ENCODE results near the gene UBE2H. TPM values are rescaled to one million over a fixed set of nuclear protein-coding genes. Genes with fewer than 3 reads are reported as not detected.

UBE2H gene
- total RNA-seq, 1 donor from 2014 or later, result 68.5 TPM

DNA sequence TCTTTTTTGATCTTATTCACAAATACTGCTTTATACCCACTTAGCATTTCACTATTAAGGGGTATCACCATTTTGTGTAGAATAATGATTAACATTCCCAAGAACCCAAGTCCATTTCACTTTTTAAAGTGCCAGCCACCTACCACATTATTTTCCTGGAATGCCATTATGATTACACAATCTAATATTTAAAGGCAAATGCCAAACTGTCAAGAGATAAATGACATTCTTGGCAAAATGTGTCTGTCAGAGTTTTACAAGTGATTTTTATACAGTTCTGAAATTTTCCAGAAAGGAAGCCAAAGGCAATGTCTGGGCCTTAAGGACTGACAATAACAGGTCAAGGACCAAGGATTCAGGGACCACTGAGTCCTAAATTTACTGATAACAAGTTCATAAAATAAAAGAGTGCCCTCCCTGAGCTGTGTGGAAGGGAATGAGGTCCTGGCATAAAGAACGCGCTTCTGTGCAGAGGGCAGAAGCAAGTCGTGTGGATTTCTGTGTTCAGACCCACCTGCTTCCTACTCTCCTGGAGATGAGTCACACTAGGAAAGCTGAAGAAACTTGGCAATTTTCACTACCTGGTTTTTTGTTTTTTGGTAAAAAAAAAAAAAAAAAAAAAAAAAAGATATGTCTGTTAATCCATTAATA lies 66.5 kb downstream of the UBE2H start:
- intact Hi-C loops (cut with DNase I), result no loop called here
- H3K36me3 ChIP-seq, result no peaks in the 10 kb centered on the region
- no peaks in the 10 kb centered on the region for H3K27me3 ChIP-seq
- TF ChIP-seq POLR2A (IDR thresholded peaks at IDR 0.05) (no peak), POLR2AphosphoS5 (IDR thresholded peaks at IDR 0.05; ENCODE audit: insufficient read depth in 1 of 2, low read depth in 1 of 2) (no peak)
- TF ChIP-seq, protein P1, sequence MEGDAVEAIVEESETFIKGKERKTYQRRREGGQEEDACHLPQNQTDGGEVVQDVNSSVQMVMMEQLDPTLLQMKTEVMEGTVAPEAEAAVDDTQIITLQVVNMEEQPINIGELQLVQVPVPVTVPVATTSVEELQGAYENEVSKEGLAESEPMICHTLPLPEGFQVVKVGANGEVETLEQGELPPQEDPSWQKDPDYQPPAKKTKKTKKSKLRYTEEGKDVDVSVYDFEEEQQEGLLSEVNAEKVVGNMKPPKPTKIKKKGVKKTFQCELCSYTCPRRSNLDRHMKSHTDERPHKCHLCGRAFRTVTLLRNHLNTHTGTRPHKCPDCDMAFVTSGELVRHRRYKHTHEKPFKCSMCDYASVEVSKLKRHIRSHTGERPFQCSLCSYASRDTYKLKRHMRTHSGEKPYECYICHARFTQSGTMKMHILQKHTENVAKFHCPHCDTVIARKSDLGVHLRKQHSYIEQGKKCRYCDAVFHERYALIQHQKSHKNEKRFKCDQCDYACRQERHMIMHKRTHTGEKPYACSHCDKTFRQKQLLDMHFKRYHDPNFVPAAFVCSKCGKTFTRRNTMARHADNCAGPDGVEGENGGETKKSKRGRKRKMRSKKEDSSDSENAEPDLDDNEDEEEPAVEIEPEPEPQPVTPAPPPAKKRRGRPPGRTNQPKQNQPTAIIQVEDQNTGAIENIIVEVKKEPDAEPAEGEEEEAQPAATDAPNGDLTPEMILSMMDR (IDR thresholded peaks at IDR 0.05), result no peak
- no peak for DNase-seq (ENCODE audit: extremely low spot score in 2 of 2)
- no peak overlapping the region for H3K27ac ChIP-seq
- H3K4me1 ChIP-seq, result peaks cover 24% of the 10 kb centered on the region
- H3K9me3 ChIP-seq, result no peaks in the 10 kb centered on the region
- H3K4me3 ChIP-seq, result no peak overlapping the region

DNA sequence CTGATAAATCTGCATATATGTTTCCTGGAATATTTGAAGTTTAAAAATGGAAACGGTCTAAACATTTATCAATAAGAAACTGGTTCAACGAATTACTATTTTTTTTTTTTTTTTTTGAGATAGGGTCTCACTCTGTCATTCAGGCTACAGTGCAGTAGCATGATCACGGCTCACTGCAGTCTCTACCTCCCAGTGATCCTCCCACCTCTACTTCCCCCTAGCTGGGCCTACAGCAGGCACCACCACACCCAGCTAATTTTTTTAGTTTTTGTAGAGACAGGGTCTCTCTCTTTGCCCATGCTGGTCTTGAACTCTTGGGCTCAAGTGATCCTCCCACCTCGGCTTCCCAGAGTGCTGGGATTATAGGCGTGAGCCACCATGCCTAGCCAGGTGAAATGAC lies 68.3 kb downstream of the UBE2H start:
- H3K27me3 ChIP-seq, result no peaks in the 10 kb centered on the region
- intact Hi-C loops (cut with DNase I), result no loop called here
- H3K9me3 ChIP-seq, result no peaks in the 10 kb centered on the region
- no peak overlapping the region for H3K27ac ChIP-seq
- H3K36me3 ChIP-seq, result no peaks in the 10 kb centered on the region
- TF ChIP-seq POLR2AphosphoS5 (IDR thresholded peaks at IDR 0.05; ENCODE audit: insufficient read depth in 1 of 2, low read depth in 1 of 2) (no peak), POLR2A (IDR thresholded peaks at IDR 0.05) (no peak)
- TF ChIP-seq, protein P1 (IDR thresholded peaks at IDR 0.05), result no peak
- DNase-seq (ENCODE audit: extremely low spot score in 2 of 2), result no peak
- H3K4me1 ChIP-seq, result peaks cover 24% of the 10 kb centered on the region
- no peak overlapping the region for H3K4me3 ChIP-seq

DNA sequence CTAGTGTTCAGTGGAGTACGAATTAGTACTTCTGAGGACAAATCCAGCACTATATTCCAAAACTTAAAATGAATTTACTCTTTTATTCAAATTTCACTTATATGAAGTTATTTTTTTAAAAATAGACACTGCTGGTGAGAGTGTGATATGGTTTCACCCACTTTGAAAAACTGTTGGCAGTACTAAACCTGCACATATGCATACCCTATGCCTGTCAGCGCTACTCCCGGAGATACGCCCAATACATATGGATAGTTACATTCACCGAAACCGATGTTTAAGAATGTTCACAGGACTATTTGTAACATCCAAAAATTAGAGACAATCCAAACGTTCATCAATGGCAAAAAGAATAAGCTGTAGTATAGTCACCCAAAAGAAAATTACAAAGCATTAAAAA lies 69.6 kb downstream of the UBE2H start:
- Histone ChIP-seq H3K4me3 (no peak overlapping the region), H3K9me3 (no peaks in the 10 kb centered on the region), H3K27ac (no peak overlapping the region), H3K36me3 (no peaks in the 10 kb centered on the region), H3K4me1 (peaks cover 26% of the 10 kb centered on the region), H3K27me3 (no peaks in the 10 kb centered on the region)
- intact Hi-C loops (cut with DNase I), result no loop called here
- no peak for TF ChIP-seq POLR2AphosphoS5 (IDR thresholded peaks at IDR 0.05; ENCODE audit: insufficient read depth in 1 of 2, low read depth in 1 of 2)
- TF ChIP-seq POLR2A (IDR thresholded peaks at IDR 0.05), result no peak
- TF ChIP-seq, protein P1 (IDR thresholded peaks at IDR 0.05), result no peak
- no peak for DNase-seq (ENCODE audit: extremely low spot score in 2 of 2)

DNA sequence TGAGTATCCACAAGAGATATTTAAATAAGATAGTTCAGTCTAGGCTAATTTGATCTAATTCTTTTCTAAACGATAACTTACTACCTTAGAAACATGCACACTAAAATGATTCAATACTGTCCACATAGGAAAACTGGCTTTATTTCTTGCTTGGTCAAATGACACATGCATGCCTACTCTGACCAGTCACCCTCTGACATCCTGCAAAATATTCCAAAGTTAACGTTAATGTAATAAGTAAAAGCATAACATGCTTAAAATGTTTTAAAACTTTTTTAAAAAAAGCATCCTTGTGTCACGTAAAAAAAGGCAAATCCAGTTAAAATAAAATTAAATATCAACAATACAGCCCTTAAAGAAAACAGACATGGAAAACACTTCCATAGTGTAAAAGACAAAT lies 70.2 kb downstream of the UBE2H start:
- no peaks in the 10 kb centered on the region for H3K9me3 ChIP-seq
- DNase-seq (ENCODE audit: extremely low spot score in 2 of 2), result no peak
- TF ChIP-seq POLR2A (IDR thresholded peaks at IDR 0.05) (no peak), POLR2AphosphoS5 (IDR thresholded peaks at IDR 0.05; ENCODE audit: insufficient read depth in 1 of 2, low read depth in 1 of 2) (no peak)
- TF ChIP-seq, protein P1 (IDR thresholded peaks at IDR 0.05), result no peak
- peaks cover 32% of the 10 kb centered on the region for H3K4me1 ChIP-seq
- no peaks in the 10 kb centered on the region for H3K36me3 ChIP-seq
- no peak overlapping the region for H3K27ac ChIP-seq
- H3K27me3 ChIP-seq, result no peaks in the 10 kb centered on the region
- H3K4me3 ChIP-seq, result no peak overlapping the region
- intact Hi-C loops (cut with DNase I), result no loop called here

DNA sequence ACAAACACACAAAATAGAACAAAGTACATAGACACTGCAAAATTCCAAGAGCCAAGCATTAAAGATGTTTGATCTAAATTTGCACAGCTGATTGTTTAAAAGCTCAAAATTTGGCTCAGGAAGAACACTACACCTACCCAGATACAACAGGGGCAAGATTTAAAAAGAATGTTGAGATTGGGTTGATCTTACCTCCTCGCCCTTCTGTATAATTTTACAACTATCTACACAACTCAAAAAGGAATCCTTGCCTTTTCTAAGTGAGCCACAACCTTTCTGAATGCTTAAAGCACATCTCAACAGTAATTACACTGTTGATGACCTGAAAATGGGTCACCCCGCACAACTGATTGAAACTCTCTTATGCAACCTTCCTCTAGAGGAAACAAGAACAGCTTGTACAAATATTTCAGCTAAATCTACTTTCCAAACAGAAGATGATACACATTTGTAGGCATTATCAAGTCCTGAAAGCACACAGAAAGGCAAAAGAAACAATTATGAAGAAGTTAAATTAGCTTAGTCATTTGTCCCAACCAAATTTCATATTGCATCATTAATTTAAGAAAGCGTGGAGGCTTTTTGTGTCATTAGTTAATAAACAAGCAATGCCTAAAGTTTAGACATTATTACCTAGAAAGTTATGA lies 75.5 kb downstream of the UBE2H start:
- Histone ChIP-seq H3K27me3 (no peaks in the 10 kb centered on the region), H3K4me1 (peaks cover 32% of the 10 kb centered on the region), H3K9me3 (no peaks in the 10 kb centered on the region), H3K36me3 (no peaks in the 10 kb centered on the region), H3K4me3 (no peak overlapping the region), H3K27ac (no peak overlapping the region)
- intact Hi-C loops (cut with DNase I), result no loop called here
- no peak for DNase-seq (ENCODE audit: extremely low spot score in 2 of 2)
- TF ChIP-seq POLR2AphosphoS5 (IDR thresholded peaks at IDR 0.05; ENCODE audit: insufficient read depth in 1 of 2, low read depth in 1 of 2) (peak in 1 of 2 donors; percentile 61), POLR2A (IDR thresholded peaks at IDR 0.05) (no peak)
- TF ChIP-seq, protein P1 (IDR thresholded peaks at IDR 0.05), result no peak
